HG03378 (cell line): ENCODE measurements around the gene ACOX3.
"Not testable (repeated sequence)": the region's sequence is repeated elsewhere in the genome, so short reads cannot be mapped to it uniquely, and the experiment has no call there.

Source experiments
- ATAC-seq: cut with Tn5 transposase; IDR thresholded peaks from one replicate; pipeline ENCODE4 v1.9.1; 2021; ENCODE audit warnings: mild to moderate bottlenecking, moderate library complexity; ENCODE audit not compliant: unreplicated experiment

Gene ACOX3

DNA sequence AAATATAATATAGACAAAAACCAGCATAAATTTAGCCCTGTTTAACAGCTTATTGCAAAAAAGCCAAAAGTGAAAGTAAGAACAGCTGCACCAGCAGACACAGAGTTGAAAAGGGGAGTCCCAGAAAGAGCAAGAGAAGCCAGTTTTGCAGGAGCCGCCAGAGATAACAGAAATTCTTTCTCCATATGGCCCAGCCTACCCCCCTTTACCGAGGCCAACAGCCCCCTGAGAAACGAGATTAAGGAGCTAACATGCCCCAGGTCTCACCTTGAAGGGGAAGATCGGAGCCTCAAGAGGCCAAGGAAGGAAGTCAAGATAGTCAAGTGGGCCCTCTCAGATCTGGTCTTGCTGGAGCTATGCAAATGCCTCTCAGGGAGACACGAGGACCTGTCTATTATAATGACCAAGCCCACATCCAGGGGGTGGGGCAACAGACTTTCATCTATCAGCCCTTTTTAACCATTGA is 4.8 kb downstream of the ACOX3 start:
- peak; percentile 64 for ATAC-seq

- ATAC-seq = no peak
These were observed 6.1 kb downstream of the ACOX3 start for GRCh38 chr4:8434251-8435073.

DNA sequence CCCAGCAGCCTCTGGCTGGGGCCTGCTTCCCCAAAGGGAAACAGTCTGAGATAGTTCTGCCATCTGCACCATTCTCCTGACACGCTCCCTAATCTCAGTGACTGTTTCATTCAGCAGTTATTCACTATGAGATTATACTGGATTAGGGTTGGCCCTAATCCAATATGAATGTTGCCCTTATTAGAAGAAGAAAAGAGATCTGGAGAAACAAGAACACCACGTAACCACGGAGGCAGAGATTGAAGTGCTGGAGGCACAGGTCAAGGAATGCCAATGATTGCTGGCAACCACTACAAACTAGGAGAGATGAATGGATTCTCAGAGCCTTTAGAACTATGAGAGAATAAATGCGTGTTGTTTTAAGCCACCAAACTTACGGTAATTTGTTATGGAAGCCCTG is 7.4 kb downstream of the ACOX3 start:
- ATAC-seq = no peak

- ATAC-seq = no peak
These were observed 9.0 kb downstream of the ACOX3 start for GRCh38 chr4:8431553-8431952.

GRCh38 chr4:8428288-8429097 is 12.0 kb downstream of the ACOX3 start:
- peak; percentile 68 for ATAC-seq

DNA sequence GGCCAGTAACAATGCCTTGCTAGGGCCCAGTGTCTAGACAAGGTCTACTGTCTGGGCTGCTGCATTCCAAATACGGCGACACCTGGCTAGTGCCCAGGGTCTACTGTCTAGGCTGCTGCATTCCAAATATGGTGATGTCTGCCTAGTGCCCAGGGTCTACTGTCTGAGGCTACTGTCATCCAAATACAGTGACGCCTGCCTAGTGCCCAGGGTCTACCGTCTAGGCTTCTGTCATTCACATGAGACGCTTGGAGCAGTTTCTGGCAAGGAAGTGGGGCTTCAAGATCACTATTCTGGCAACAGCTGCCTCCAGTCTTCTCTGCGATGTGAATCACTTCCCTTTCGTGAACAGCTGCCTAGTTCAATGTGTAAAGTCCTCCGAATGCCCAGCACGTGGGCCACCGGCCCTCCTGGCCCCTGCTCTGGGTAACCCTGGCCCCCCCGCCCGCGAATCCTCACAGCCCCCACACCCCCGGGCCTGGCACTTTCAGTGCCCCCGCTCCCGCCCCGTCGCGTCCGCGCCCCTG is 12.7 kb downstream of the ACOX3 start:
- peak; percentile 58 for ATAC-seq

GRCh38 chr4:8427262-8427661 is 13.3 kb downstream of the ACOX3 start:
- no peak for ATAC-seq

GRCh38 chr4:8422786-8423185 is 17.7 kb downstream of the ACOX3 start:
- no peak for ATAC-seq

DNA sequence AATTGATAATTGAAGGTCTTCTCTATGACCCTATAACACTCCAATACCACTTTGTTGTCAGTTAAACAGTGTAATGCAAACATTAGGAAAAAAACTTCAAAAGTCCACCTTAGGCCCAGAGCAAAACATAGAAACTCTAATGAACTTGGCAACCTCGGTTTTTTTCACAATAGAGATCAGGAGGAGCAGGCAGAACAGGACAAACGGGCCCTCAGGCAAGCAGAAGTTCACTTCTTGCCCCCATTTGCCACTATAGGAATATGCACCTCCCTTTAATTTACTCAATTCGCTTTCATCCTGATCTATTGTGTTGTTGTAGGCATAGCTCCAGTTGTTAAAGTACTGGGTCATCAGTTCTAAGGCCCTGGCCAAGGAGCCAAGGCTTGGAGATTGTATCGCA is 18.2 kb downstream of the ACOX3 start:
- ATAC-seq = no peak

GRCh38 chr4:8420151-8420550 is 20.4 kb downstream of the ACOX3 start:
- not testable (repeated sequence) for ATAC-seq

GRCh38 chr4:8419222-8420041 is 21.1 kb downstream of the ACOX3 start:
- peak; percentile 85 for ATAC-seq

GRCh38 chr4:8417071-8417614 is 23.4 kb downstream of the ACOX3 start:
- ATAC-seq = no peak

DNA sequence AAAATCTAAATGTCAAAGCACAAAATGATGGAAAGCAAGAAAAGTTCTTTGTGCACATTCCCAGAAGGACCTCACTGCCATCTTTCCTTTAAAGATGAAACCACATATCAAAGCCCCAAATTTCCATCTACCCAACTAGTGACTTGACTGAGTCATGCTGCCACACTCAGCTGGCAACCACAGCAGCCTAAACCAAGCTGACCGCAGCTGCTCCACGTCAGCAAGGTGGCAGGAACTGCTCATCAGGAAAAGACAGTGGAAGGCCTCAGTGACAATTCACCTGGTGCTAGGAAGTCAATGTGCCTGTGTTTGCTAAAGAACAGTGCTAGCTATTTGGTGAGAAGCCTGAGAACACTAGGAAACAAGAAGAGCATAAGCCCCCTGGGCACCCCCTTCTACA is 26.1 kb downstream of the ACOX3 start:
- no peak for ATAC-seq

- no peak for ATAC-seq
These were observed 28.2 kb downstream of the ACOX3 start for GRCh38 chr4:8412288-8412687.

DNA sequence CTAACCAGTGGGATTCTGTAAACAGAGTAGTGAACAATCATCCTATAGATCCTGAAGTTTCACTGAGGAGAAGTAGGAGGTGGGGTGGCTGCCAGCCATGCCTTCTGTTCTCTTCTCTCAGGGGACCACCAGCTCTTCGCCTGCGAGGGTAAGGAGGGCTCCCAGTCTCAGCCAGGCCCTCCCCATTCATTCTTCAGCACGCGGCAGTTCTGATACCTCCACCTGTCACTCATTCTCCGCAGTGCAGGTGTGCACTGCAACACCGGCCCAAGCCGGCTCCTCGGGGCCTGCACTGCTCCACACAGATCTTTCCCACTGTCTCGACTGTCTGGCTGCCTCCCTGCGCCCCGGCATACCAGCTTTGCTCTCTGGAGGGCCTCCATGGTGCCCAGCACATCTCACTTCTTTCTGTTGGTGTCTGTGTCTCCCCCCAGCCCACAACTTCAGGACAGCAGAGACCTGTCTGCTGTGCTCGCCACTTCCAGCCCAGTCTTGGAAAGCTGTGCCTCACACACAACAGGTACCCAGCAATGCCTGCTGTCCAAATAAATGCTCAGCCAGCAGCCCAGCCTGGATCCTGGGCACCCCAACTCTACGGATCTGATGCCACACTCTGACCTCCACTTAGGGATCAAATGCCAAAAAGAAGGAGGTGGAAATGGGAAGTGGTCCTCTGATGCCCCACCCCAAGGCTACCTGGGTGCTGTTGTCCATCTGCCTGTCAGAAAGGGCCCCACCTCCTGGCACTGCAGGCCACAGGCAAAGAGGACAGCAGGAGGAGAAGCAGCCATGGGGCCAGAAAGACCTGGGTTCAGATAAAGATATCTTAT is 29.0 kb downstream of the ACOX3 start:
- ATAC-seq = no peak

DNA sequence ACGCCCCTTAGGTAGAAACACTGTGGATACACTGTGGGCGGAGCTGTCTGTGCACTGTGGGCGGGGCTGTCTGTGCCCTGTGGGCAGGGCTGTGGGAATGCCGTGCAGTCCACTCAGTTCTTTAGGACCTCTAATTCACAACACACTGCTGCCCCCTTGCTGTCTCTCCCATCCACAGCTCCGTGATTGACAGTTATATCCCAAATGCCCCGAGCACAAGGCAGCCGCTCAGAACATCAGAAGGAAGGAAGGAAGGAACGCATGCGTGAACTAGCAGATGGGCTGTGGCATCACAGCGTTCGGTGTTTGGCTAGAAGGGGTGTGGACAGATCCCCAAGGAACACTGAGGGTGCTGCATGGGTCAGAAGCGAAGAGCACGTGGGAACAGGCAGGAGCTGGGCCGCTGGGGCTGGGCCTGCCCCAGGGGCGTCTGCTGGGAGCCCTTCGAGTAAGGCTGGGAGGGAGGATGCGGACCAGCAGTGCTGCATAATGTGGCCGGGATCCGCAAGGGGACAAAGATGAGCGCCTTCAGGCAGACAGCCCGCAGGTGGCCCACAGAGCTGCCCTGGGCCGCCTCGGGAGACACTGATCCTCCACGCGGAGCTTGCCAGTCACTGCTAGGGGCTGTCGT is 29.8 kb downstream of the ACOX3 start:
- no peak for ATAC-seq

DNA sequence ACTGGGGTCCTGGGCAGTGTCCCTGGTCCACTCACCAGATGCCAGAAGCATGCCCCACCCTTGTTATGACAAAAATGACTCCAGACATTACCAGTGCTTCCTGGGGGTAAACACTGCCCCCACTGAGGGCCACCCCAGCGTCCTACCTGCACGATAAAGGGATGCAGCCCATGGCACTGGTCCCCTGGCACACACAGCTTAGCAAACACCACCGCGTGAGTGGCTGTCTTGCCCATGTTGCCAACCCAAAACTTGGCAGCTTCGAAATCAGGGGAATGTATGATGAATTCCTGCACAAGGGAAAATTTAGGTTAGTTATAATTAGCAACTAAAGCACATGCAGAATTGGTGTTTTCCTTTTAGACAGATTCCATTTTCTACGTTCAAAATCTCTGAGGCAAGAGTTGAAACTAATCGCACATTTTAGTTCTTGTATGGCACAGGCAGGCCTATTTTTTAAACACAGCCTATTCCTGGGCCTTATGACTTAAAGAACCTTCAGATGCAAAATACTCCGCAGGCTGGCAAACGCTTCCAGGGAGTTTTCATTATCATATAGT is 30.4 kb downstream of the ACOX3 start:
- no peak for ATAC-seq

- ATAC-seq = no peak
These were observed 31.1 kb downstream of the ACOX3 start for GRCh38 chr4:8409264-8410065.
